Dermis microvascular lymphatic vessel endothelial cell (primary cell): ENCODE measurements around the gene HOTAIR. TPM values are rescaled to one million over a fixed set of nuclear protein-coding genes. Genes with fewer than 3 reads are reported as not detected.
A peak's percentile ranks its signal among the peaks of the same experiment; 100 is the strongest.

Experiments used
- DNase-seq, 2 donors: peaks; one replicate each; pipeline versions ENCODE4 v3.0.0 to v3.0.0-alpha.2; 2010; ENCODE audit warnings: low read depth in 2 of 2
- total RNA-seq: library from RNA; depleted of rRNA; stranded (reverse); fragments of >200 nt; gene quantifications from 2 replicates; pipeline ENCODE4 v1.2.1, GENCODE V29; 2014

HOTAIR gene
- total RNA-seq, result not detected in 2 replicates

DNA sequence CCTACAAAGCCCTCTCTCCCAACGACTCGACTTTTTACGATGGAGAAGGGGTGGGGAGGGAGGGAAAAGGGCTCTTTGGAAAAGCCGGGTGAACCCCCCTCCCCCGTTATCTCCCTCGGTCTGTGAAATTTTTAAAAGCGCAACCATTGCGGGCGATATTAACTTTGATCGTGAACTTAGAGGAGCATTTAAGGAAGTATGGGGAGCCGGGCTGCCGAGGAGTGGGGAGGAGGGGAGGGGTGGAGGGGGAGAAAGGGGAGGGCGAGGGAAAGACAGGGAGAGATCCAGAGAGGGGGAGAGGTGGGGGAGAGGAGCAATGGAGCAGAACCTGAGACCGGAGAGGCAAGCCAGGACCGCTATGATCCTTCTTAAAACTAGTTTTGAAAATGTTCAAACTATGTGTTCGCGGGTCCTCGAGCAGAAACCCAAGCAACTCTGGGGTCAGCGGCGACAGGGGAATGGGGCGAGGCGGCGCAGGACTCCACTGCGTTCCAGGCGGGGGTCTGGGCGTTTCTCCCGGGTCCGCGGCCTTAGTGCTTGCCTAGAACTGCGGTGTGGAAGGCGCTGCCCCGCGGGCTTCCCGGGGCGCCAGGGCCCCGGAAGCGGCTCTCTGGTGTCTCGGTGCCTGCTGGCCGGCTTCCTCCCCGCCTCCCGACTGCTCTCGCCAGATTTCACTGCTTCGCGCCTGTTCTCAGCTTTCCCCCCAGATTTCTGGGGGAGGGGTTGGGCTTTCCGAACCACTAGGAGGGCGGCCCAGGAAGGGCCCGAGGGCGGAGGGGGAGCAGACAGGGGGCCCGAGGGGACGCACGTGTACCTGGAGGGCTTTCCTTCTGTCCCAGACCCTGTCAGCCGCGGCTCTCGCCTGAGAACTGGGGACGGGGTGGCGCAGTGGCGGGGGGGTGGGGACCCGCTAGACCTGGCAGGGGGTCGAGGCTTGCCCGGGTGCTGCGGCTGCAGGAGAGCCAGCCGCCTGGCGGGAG lies at the start of gene HOTAIR:
TSS of gene HOTAIR (minus strand) at position 871 of the 980 bp plus-strand sequence.
- DNase-seq, result no peak

DNA sequence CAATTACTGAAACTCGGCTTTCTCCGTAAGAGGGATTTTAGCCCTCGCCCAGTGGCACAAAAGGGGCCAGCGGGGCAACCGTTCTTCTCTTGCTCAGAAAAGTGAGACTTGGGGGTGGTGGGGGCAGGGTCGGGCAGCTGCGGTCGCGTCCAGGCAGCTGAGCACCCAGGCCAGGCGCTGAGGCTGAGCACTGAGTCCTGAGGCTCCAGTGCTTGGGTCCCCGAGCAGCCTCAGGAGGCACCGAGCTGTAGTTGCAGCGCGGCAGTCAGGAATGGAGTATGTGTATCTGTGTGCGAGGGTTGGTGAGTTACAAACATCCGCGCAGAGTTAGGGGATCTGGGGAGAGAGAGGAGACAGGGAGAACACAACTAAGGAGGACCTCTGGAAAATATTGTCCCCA lies 49.4 kb upstream of the HOTAIR start:
- no peak for DNase-seq

DNA sequence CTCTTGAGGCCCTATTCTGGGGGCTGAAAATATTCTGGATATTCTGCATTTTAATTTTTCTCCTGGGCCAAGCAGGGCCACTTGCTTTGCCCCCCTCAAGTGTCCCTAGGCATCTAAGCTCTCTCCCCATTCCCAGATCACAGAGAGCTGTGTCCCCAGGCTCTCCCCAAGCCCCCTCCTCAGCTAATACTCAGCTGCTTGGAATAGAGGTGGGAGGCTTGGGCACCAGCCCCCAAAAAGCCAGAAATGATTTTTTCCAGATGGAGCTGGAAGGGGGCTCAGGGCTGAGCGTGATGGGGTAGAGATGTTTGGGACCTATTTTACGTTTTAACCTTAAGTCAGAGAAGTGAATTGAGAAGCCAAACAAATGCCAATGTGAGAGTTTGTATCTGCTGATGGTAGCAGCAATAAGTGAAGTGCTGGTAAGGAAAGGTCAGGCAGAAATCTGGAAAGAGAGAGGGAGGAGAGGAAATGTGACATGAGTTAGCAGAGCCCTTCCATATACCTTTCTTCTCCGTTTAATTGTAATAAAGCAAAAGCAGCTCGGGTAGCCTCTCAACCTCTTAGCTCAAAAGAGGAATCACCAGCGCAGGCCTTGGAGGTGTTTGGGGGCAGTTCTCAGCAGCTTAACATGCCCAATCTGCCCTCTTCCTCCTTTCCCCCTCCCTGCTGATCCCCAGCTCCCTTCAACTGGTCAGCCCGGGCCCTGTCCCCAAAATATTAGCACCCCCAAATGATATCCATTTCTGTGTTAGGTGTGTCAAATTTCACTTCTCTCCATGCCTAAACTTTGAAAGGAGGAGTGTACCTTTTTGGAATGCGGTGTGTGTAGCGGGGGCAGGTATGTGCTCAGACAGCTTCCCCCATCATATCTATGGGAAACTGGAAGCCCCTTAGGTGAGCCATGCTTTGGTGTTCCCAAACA lies 48.5 kb upstream of the HOTAIR start:
- DNase-seq, result no peak

DNA sequence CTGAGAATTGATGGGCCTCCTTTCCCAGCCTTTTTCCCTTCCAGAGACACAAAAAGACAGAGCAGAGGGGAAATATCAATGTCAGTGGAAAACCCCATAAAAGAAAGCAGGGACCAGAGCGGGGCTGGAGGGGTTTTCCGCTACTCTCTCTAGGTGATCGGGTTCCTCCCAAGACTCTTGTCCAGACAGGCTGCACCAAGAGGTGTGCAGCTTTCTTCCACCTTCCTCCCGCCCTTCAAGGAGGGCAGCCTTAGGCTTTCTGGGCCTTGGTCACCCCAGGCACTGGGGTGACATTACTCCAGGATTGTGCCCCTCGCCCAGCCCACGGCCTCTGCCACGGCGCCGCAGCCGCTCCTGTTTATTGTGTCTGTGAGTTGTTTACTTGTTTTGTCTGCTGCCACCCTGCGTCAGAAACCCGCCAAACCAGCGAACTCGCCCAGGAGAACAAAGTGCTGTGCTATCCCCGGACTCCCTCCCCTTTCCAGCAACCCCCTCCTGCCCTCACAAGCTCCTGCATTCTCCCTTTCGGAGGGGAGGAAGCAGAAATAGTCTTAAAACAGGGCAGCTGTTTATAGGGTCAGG lies 46.8 kb upstream of the HOTAIR start:
- DNase-seq, result no peak

DNA sequence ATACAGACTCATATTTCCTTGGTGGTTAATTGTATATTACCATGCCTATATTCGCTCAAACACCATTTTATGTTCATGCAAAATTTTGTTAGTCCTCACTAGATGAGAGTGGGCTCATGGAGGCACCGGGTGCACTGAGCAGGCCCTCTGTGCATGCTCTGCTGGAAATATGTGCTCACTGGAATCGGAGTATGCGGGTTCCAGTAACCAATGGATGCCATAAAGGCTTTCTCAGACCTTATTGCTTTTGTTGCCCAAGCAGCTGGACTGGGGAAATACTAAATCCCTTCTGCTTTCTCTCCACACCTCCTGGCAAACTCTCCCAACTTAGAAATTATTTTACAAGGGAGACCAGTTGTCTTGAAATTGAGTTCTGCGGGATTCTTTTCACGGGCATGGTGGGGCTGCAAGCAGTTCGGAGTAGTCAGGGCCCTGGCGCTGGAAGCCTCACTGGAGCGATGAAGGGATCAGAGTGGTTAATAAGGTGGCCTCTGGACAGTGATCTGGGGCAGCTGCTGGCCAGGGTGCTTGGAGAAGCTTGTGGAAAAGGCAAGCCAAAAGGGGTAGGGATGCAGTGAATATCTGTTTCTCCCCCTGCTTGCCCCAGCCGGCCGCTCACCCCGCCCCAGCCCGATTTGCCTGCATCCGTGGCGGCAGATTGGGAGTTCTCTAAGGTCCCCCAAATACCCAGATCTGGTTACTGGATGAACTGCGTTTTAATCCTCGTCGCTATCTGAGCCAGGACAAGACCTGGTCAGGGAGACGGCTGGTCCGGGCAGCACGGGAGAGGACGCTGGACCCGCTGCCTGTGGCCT lies 46.0 kb upstream of the HOTAIR start:
- DNase-seq, result no peak

DNA sequence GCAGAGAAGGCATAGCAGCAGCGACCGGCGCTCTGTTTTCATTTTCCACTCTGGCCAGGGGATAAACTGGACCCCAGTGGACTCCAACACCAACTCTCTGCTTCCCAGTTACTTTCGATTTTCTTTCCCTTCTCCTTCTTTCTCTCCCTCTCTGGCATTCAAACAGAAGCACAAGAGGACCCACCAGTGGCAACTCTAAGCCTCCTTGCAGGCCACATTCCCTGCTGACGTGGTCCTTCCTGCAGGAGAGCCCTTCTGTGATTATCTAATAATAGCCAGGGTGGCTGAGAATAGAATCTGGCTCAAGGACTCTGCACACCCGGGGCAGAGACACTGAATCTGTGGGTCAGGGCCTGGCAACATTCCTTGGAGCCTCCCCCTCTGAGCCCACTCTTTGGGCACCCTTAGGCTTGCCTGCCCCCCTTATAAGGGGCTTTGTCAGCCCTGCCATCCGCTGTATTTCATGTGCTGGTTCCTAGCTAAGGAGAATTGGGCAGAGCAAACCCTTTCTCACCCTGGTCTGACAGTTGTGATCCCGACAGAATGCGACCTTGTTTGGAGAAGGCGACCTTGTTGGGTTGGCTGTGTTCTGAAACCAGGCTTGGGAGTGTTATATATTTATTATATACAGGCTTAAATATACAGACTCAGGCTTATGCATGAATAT lies 45.3 kb upstream of the HOTAIR start:
- DNase-seq, result no peak

DNA sequence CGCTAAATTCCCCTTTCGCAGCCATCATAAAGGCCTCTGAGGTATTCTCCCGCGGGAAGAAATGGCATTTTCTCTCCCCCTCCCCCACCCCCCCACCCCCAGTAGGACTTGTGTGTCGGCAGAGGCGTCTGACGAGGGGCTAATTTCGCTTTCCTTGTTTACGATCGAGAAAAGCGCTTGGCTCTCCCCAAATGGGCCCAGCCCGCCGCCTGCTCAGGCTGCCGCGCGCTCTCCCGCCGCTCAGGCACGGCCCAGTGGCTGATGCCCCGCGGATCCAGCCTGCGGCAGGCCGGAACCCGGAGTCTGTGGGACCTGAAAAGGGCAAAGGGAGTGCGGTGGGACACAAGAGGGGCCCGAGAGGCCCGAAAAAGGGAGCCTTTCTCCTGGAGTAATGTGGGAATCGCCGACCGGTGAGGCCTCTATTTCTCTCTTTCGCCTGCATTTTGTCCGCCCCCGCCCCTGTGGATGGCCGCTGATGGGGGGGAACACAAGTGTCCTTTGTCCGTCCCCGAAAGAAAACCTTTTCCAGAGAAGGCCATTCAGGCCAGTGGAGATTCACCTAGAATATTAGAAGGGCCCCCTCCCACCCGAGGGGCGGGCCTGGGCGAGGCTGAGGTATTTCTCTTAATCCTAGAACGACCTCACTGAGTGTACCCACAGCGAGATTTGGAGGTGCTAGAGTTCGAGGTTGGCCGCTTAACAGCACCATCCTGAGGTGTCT lies 44.5 kb upstream of the HOTAIR start:
- no peak for DNase-seq

DNA sequence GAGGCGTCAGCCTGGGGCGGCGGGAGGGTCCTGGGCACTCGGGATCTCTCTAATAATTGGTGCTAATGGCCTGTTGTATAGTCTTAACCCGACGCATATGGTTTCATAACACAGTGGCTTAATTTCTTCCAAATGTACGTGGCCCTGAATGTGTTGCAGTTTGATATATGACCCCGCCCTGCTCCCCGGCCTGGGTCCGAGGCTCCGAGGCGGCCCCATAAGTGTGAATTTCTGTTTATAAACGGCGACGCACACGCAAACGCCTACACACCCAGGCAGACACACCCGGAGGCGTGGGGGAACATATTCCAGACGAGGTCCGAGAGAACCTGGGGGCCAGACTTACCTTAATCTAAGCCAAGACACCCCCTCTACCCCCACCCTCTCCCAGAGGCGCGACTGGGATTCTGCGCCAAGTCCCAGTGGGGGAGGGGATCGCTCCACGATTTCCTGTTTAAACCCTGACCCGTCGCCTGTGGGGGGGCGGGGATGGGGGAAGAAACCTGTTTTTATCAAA lies 43.8 kb upstream of the HOTAIR start:
- no peak for DNase-seq

DNA sequence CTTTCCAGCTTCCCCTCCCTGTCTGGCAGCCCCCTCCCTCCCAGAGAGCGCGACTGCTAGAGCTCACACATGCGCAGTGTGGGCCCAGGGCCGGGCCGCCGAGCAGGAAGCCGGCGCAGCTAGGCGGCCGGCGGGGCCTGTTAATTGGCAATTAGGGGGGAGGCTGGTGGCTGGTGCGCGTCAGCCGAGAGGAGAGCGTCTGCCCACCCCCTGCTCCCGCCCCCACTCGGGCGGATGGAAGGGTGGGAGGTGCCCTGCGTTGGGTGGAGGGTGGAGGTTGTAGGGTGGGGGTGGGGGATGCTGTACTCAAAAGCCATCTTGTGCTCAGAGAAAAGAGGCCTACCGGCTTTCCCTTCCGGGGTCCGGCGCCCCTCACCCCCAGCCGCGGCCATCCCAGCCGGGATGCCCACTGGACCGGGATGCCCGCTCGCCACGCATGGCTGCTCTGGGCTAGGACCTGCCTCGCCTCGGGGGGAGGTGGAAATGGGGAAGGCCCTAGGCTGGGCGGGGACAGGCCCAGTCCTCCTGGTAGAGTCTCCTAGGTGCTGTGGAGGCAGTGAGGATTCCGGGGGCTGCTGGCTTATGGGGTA lies 43.2 kb upstream of the HOTAIR start:
- peak in 1 of 2 donors; percentile 19 for DNase-seq

DNA sequence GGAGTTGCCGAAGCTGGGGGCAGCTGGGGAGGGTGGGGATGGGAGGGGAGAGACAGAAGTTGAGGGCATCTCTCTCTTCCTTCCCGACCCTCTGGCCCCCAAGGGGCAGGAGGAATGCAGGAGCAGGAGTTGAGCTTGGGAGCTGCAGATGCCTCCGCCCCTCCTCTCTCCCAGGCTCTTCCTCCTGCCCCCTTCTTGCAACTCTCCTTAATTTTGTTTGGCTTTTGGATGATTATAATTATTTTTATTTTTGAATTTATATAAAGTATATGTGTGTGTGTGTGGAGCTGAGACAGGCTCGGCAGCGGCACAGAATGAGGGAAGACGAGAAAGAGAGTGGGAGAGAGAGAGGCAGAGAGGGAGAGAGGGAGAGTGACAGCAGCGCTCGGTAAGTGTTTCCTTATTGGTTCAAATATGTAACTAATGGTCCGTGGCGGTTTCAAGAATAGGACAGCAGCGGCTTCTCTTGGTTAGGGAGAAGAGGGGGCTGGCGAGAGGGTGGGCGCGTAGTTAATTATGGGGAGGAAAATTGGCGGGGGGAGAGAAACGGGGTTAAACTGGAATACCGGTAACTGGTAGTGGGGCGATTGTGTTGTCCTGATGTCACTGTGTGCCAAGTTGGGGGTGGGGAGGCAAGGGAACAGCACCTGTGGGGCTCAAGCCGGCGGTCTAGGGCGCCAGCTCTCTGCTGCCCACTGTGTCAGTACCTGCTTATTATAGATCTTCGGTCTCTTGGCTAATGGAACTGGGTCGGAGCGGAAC lies 42.5 kb upstream of the HOTAIR start:
- DNase-seq, result no peak

DNA sequence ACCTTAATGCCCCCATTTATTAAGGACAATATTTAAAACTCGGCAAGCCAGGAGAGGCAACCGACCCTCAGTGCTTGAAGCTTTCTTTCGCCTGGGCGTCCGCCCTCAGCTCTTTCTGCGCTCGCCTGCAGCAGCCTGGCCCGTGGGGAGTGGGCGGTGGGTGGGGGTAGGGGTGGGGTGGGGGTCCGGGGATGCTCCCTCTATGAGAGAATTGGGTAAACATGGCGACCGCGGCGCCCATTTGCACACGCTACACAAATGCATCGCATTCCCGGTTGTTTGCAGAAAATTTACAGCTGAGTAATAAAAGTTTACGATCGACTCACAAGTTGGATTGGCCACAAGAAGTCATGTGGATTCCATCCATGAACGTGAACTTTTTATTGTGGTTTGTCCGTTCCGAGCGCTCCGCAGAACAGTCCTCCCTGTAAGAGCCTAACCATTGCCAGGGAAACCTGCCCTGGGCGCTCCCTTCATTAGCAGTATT lies 41.8 kb upstream of the HOTAIR start:
- DNase-seq, result no peak

DNA sequence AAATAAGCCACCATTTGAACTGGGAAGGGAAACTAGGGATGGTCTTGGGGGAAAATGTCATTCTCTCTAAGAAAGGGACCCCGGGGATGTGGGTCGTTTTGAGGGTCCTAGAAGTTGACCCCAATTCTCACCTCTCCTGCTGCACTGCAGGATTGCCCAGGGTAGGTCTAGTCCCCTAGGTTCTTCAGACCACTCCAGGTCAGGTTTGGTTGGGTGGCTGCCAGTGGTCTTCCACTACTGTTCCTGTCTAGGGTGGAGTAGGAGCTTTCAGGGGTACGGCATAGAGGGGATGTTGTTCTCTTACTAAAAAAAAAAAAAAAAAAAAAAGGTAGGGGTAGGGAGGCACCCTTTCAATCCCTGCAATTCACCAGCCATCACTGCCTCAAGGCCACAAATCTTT lies 41.3 kb upstream of the HOTAIR start:
- no peak for DNase-seq

DNA sequence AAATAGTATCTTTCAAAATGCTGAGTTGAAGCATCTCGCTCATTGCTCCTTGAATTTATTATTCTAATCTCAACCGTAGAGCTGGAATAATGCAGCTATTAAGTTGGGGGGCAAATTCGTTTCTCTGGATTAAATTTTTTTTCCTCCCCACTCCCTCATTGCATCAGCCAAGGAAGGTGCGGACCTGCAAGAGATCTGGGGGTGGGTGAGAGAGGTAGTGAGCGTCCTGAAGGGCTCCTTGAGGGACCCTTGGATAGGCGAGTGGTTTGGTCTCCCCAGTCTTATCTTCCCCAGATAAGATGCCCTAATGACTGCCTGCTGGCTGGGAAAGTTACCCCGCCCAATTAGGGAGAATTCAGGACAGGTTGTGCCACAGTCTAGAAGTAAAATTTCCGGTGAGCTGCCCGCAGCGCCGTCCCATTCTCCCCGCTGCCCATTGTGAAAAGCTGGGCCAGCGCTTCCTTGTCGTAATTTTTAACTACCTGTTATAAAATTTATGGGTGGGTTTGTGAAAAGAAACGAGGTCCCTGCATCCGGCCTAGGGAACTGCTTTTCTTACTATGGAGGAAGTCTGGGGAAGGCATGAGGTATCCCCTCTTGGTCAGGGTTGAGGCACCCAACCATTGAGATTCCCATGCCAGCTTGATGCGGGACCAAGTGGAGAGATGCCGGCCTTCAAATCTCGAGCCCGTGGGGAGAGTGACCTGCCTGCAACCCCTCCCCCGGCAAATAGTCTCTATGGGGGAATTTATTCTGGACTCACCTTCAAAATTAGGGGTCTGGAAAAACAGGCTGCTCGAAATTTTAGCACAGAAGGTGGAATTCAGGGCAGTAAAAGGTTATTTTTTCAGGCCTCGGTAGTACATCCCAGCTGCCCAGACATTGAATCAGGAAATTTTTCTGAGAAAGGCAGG lies 40.5 kb upstream of the HOTAIR start:
- DNase-seq, result no peak

DNA sequence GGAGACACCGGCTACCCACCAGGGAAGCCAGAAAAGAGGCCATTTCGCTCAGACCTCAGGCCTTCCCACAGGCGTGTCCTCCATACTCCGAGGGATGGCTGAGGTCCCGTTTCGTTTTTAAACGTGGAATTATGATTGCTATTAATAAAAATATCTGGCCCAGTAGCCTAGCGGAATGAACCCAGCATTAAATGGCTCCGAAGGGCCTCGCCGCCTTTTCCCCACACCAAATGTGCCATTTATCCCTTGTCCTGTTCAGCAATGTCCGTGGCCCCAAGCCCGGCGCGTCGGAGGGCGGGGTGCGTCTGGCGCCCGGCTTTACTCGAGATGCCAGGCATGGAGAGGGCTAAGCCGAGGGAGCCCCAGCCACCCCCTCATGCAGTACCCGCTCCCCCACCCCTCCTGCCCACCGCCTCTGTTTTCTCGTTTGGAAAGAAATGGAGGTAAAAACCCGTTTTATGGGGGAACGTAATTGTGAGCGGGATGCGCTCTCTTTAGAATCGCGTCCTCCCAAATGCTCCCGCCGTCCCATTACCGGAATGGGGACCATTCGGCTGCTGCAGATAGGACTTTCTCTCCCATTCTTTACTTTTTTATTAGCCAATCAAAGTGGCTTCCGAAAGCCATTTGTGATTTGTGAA lies 39.7 kb upstream of the HOTAIR start:
- DNase-seq, result no peak

DNA sequence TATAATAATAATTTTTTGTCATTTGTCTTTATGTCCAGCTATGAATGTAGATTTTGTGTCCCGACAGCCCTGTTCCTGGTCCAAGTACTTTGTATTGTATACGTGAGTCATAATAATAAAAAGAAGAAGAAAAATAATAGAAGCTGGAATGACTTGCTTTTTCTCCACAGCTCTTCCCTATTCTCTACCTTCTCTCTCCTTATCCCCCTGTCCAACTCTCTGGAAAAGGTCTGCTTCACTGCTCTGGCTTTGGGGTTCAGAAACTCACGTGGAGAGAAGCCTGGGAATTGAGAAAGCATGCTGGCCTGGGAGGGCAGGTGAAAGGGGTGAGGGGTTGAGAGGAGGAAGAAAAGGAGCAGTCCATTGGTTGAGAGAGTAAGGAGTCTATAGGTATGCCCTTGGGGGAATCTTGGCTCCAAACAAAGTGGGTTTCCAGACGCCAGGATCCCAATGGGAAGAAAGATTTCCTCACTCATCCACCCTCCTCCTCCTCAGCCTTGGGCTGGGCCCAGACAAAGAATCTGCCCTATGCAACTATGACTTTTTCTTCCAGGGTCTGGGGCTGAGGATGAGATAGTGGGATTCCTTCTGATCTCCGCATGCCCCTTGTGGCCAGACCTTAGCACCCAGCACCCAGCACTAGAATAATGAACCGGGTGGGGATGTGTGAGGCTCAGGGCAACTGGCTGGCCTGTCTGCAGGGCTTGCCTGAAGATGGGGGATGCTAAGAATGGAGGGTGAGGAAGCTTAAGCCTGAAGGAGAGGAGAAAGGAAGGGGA lies 38.1 kb upstream of the HOTAIR start:
- no peak for DNase-seq
